GM18861 (cell line): Measurements from ENCODE around the gene CIDEB.

Experiments used
- ATAC-seq: cut with Tn5 transposase; IDR thresholded peaks from one replicate; pipeline ENCODE4 v1.9.1; 2021; ENCODE audit not compliant: unreplicated experiment

CIDEB gene

GRCh38 chr14:24291446-24292117 lies 16.2 kb downstream of the CIDEB start:
- ATAC-seq, result no peak

- ATAC-seq, result no peak
Observed at GRCh38 chr14:24290746-24291145, 17.0 kb downstream of the CIDEB start.

GRCh38 chr14:24289649-24290280 lies 18.0 kb downstream of the CIDEB start:
- peak; percentile 83 for ATAC-seq

DNA sequence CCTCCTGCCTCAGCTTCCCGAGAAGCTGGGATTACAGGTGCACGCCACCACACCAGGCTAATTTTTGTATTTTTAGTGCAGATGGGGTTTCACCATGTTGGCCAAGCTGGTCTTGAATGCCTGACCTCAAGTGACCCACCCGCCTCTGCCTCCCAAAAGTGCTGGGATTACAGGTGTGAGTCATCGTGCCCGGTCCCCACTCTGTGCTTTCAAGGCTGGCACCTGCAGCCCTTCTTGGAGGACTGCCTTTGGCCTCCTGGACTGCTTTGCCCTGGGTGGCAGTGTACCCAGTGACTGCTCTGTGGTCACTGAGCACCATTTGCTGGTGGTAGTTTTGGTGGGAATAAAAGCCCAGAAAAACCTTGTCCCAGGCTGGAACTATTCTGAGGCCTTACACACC lies 20.8 kb downstream of the CIDEB start:
- no peak for ATAC-seq

DNA sequence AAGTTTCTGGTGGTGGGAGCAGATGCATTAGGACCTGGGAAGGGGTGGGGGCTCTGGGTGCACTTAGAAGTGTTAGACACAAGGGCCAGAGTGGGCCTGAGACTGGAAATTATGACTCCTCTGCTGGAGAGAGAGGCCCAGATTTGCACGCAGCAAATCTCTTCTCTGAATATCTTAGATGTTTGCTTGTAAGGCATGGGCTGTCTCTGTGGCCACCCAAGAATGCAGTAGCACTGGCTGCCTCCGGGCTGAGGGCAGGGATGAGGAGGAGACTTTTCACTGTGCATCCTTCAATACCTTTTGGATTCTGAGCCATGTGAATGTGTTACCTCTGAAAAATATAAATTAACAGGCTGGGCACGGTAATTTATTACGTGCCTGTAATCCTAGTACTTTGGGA lies 22.4 kb downstream of the CIDEB start:
- no peak for ATAC-seq

DNA sequence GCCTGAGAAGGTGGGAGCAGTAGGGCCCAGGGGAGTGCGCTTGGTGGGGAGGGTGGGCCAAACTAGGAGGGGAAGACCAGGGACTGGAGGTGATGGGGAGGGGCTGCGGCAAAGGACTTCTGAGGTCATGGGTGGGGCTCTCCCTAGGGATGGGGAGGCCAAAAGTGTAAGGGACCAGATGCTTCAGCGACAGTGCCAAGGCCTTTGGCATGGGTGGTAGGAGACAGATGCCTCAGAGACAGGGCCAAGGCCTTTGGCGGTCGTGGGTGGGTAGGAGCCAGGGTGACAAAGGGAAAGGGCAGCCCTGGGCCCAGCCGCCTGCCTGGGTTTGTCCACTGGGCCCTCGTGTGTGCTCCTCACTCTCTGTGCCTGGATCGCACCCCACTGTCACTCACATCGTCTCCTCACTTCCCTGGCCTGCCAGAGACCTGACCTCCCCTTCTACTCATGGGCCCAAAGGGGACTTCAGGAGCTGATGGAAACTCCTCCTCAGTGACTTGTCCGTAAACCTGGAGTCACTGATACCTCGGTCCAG lies 23.2 kb downstream of the CIDEB start:
- ATAC-seq, result no peak

- ATAC-seq, result no peak
Observed at GRCh38 chr14:24283796-24284460, 23.8 kb downstream of the CIDEB start.

- ATAC-seq, result no peak
Observed at GRCh38 chr14:24282736-24283135, 25.0 kb downstream of the CIDEB start.

DNA sequence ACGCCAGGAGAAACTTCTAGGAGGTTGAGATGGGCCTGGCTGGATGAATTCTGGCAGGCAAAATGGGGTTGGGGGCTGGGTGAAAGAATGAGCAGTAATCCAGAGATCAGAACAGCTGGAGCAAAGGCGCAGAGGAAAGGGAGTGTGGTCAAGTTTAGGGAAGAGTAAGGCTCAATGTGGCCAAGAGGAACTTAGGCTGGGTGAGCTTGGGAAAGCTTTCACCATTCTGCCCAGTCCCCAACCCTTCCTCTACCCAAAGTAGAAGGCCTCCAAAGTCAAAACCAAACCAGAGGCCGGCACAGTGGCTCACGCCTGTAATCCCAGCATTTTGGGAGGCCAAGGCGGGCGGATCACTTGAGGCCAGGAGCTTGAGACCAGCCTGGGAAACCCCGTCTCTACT lies 26.1 kb downstream of the CIDEB start:
- no peak for ATAC-seq

DNA sequence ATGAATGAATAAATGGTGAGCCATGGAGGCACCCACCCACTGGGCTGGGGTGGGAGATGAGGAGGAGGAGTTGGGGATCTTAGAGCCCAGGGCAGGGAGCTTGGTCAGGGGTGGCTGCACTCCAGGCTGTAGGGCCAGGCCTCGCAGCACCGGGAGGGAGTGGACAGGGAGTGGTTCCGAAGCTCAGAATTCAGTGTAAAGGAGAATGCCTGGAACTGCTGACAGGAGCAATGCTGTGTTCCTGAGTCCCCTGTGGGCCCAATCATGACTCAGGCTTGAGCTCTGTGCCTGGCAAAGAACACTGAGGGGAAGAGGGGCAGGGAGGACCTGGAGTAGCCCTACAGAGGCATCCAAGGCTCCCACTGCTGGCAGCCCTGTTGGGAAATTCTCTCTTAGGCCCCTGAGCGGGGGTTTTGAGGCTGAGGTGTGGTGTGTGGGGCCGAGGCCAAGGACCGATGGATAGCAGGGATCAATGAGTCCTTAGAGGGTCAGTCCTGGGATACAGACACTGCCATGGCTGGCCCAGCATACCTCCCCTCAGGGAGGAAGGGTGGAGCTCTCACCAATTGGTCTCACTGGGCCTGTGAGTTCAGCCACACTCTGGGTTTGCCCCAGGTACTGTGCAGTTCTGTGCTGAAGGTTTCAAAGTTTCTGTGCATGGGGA lies 26.8 kb downstream of the CIDEB start:
- no peak for ATAC-seq

DNA sequence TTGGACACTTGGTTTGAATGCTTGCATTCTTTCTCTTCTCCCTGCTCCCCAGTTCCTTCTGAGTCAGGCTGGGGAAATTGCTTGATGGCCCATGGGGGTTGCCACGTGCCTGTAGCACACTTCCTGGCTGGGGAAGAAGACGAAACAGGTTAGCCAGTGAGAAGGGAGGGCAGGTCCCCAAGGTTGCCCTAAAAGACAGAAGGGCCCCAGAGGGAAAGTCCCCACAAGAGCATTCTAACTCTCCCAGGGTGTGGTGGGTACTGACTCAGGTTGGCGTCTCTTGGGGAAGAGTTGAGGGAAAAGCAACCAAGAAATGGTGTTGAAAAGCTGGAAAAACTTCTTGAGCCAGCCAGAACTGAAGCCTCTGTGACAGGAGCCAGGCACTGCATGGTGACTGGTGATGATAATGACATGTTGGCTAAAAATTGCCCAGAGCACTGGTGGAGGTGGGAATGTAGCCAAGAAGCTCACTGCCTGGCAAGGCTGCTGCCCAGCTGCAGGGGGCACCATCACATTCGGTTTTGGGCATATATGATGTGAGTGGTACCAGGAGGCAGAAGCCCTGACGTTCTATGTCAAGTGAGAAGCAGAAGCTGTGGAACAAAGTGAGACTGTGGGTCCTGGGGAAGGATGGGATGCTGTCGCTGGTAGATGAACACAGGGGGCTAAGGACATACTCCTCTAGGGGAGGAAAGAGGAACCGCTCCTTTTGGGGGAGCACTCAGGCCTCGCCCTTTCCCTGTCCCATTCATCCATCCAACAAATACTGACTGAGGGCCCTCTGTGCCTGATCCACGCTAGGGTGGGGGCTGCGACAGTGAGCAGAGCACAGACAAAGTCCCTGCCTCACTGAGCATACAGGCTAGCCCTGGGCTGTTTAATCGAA lies 28.2 kb downstream of the CIDEB start:
- ATAC-seq, result peak; percentile 74

DNA sequence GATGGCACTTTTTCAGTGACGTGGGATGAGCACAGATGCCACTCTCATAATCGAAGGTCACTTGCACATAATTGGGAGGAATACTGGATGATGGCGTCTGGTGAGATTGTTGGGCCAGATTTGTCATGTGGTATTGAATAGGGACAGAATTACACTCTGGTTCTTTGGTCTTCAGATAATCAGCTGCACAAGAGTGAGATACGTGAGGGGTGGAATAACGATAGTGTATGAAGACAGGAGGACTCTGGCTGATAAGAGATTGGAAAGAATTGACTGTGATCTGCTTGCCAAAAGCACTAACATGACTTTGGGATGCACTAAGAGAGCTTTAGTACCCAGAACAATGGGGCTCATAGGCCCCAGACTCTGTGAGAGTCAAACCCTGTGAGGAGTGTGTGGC lies 29.4 kb downstream of the CIDEB start:
- ATAC-seq, result no peak

- ATAC-seq, result no peak
Observed at GRCh38 chr14:24277606-24278321, 30.0 kb downstream of the CIDEB start.

DNA sequence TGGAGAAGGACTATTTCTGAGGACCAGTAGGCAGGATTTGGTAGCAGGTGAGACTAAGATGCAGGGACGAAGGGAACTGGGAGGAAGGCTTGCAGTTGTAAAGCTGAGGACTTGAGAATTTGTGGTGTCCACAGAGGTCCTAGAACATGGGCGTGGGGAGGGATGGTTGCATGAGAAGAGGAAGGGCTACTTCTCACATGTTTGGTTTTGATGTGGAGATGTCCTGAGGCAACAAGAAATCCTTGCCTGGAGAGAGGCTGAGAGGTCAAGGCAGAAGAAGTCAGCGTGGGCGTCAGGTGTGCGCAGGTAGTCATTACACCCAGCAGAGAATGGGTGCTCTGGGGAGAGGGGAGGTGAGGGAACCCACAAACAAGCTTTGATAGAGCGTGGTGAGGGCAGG lies 30.7 kb downstream of the CIDEB start:
- no peak for ATAC-seq

GRCh38 chr14:24274101-24274543 lies 33.7 kb downstream of the CIDEB start:
- peak; percentile 43 for ATAC-seq

GRCh38 chr14:24273422-24273998 lies 34.3 kb downstream of the CIDEB start:
- no peak for ATAC-seq

DNA sequence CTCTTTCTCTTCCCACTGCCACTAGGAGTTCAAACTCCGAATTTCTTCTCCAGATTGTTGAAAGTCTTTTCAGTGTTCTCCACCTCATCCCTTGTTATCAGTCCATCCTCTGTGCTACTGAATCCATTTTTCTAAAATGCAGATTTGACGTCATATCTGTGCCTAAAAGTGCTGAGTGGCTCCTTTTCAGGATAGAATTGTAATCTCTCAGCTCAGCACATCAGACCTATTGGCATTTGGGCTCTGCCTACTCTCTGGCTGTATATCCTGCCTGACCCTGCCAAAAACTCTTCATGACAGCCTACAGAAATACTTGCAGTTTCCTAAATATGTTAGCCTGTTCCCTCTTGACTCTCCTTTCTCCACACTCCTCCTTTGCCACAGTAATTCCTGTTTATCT lies 35.3 kb downstream of the CIDEB start:
- ATAC-seq, result no peak

- ATAC-seq, result no peak
Observed at GRCh38 chr14:24271834-24272263, 35.9 kb downstream of the CIDEB start.

DNA sequence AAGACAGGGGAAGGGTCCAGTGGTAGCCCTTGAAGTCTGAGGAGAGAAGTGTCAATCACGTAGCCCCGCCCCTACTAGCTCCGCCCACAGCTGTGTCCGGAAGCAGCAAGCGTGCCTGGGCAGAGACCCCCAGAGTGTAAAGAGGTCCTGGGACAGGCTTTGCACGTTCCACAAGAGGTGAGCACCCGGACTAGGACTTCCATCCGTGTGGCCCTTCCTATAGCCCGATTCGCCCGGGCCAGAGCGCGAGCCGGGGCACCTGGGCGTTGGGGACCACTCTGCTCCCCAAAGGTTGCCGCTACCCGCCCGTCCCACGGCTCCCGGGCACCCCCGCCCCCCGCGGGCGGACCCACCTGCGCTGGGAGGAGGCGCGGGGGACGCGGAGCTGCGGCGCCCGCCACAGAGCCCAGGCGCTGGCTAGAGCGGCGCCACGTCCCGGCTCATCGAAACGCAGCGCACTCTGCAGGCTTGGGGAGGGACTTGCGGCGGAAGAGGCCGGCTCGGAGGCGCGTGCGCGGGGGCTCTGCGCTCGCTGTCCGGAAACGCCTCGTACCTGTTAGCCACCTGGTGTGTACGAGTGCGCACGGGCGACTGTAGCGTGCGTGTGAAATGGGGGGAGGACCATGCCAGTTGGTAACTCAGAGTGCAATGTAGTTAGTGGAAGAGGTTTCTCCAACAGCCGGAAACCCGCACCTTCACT lies 36.5 kb downstream of the CIDEB start, which contains the start of gene RABGGTA:
Gene RABGGTA, minus strand, starts transcription at position 464 of the 700 bp plus-strand sequence. CDS start 482 bp downstream, outside the sequence.
- ATAC-seq, result peak; percentile 71
